H9 (cell line): ENCODE results near the gene BRSK1. TPM values are rescaled to one million over a fixed set of nuclear protein-coding genes. Genes with fewer than 3 reads are reported as not detected.

Source experiments
- DNase-seq: peaks from one replicate; pipeline ENCODE4 v3.0.0-alpha.2; 2017
- H2AFZ ChIP-seq: one replicate; pipeline ENCODE4 v1.6.1; 2013; ENCODE audit warnings: mild to moderate bottlenecking, low read length, control low read depth, moderate library complexity
- H2AK5ac ChIP-seq: 2 replicates; pipeline ENCODE4 v1.6.1; 2013; ENCODE audit warnings: low read length, control low read depth, mixed read lengths; ENCODE audit not compliant: insufficient read length
- H2BK120ac ChIP-seq: one replicate; pipeline ENCODE4 v1.6.1; 2013; ENCODE audit warnings: low read depth, mild to moderate bottlenecking, low read length, control low read depth, inconsistent platforms; ENCODE audit not compliant: poor library complexity, severe bottlenecking
- H2BK12ac ChIP-seq: 2 replicates; pipeline ENCODE4 v1.6.1; 2013; ENCODE audit warnings: low read length, control low read depth, mixed read lengths, low read depth; ENCODE audit not compliant: insufficient read length
- H2BK15ac ChIP-seq: 2 replicates; pipeline ENCODE4 v1.6.1; 2013; ENCODE audit warnings: low read depth, low read length, control low read depth
- H2BK20ac ChIP-seq: one replicate; pipeline ENCODE4 v1.6.1; 2013; ENCODE audit warnings: low read depth, mild to moderate bottlenecking, low read length, control low read depth, inconsistent platforms; ENCODE audit not compliant: poor library complexity, severe bottlenecking
- H2BK5ac ChIP-seq: 2 replicates; pipeline ENCODE4 v1.6.1; 2013; ENCODE audit warnings: low read length, control low read depth, mixed read lengths; ENCODE audit not compliant: insufficient read length
- H3K14ac ChIP-seq: 2 replicates; pipeline ENCODE4 v1.6.1; 2013; ENCODE audit warnings: low read length, control low read depth; ENCODE audit not compliant: insufficient read depth
- H3K18ac ChIP-seq: 2 replicates; pipeline ENCODE4 v1.6.1; 2013; ENCODE audit warnings: low read depth, mild to moderate bottlenecking, mixed read lengths, low read length, control low read depth; ENCODE audit not compliant: insufficient read length
- H3K23ac ChIP-seq: 2 replicates; pipeline ENCODE4 v1.6.1; 2013; ENCODE audit warnings: low read length, control low read depth, mixed read lengths, low read depth; ENCODE audit not compliant: insufficient read length
- H3K23me2 ChIP-seq: 2 replicates; pipeline ENCODE4 v1.6.1; 2013; ENCODE audit warnings: low read depth, mild to moderate bottlenecking, mixed read lengths, low read length, control low read depth; ENCODE audit not compliant: insufficient read length, poor library complexity, severe bottlenecking
- H3K27ac ChIP-seq: 2 replicates; pipeline ENCODE4 v1.5.1; 2013; ENCODE audit warnings: low read length, control low read depth, mixed read lengths, low read depth; ENCODE audit not compliant: insufficient read length
- H3K27me3 ChIP-seq: 2 replicates; pipeline ENCODE4 v1.6.1; 2013; ENCODE audit warnings: low read length, control low read depth, inconsistent platforms; ENCODE audit not compliant: insufficient read depth
- H3K4ac ChIP-seq: 2 replicates; pipeline ENCODE4 v1.6.1; 2013; ENCODE audit warnings: low read depth, mild to moderate bottlenecking, control low read depth, inconsistent platforms, low read length, moderate library complexity
- H3K4me1 ChIP-seq: 2 replicates; pipeline ENCODE4 v1.6.1; 2013; ENCODE audit warnings: low read length, control low read depth, inconsistent platforms; ENCODE audit not compliant: insufficient read depth
- H3K4me2 ChIP-seq: 2 replicates; pipeline ENCODE4 v1.6.1; 2013; ENCODE audit warnings: low read length, control low read depth, mixed read lengths; ENCODE audit not compliant: insufficient read length, insufficient read depth
- H3K56ac ChIP-seq: 2 replicates; pipeline ENCODE4 v1.6.1; 2013; ENCODE audit warnings: low read depth, mild to moderate bottlenecking, mixed read lengths, low read length, control low read depth; ENCODE audit not compliant: insufficient read length
- H3K79me1 ChIP-seq: 2 replicates; pipeline ENCODE4 v1.6.1; 2013; ENCODE audit warnings: low read depth, mild to moderate bottlenecking, moderate library complexity, low read length, control low read depth, inconsistent platforms; ENCODE audit not compliant: insufficient read depth, poor library complexity, severe bottlenecking
- H3K79me2 ChIP-seq: 2 replicates; pipeline ENCODE4 v1.6.1; 2013; ENCODE audit warnings: low read length, control low read depth, inconsistent platforms; ENCODE audit not compliant: insufficient read depth
- H3K9ac ChIP-seq: 2 replicates; pipeline ENCODE4 v1.6.1; 2013; ENCODE audit warnings: low read length, control low read depth, mixed read lengths; ENCODE audit not compliant: insufficient read length; ENCODE audit errors: extremely low read depth
- H3K9me3 ChIP-seq: one replicate; pipeline ENCODE4 v1.6.1; 2013; ENCODE audit warnings: low read depth, low read length, inconsistent platforms; ENCODE audit not compliant: control insufficient read depth
- H3T11ph ChIP-seq: one replicate; pipeline ENCODE4 v1.6.1; 2013; ENCODE audit warnings: mild to moderate bottlenecking, low read length, control low read depth, inconsistent platforms
- H4K20me1 ChIP-seq: one replicate; pipeline ENCODE4 v1.6.1; 2013; ENCODE audit not compliant: control insufficient read depth, insufficient read length, insufficient read depth
- H4K5ac ChIP-seq: 2 replicates; pipeline ENCODE4 v1.6.1; 2013; ENCODE audit warnings: low read depth, mild to moderate bottlenecking, mixed read lengths, low read length, control low read depth; ENCODE audit not compliant: insufficient read length
- H4K8ac ChIP-seq: replicated peaks from 2 replicates; pipeline ENCODE4 v1.6.1; 2013; ENCODE audit warnings: low read length, control low read depth, mixed read lengths, low read depth; ENCODE audit not compliant: insufficient read length
- H4K91ac ChIP-seq: 2 replicates; pipeline ENCODE4 v1.6.1; 2013; ENCODE audit warnings: low read depth, mild to moderate bottlenecking, moderate library complexity, mixed read lengths, low read length, control low read depth; ENCODE audit not compliant: insufficient read length
- H3K27ac Mint-ChIP-seq, 3 experiments: 2 replicates in 2 of 3; 3 replicates in 1 of 3; pipeline ENCODE4 v1.8.0; 2020 to 2021; ENCODE audit warnings: mixed read lengths in 3 of 3, mild to moderate bottlenecking in 1 of 3, moderate library complexity in 1 of 3
- H3K27me3 Mint-ChIP-seq: 2 replicates; pipeline ENCODE4 v1.8.0; 2021; ENCODE audit warnings: low read depth, mild to moderate bottlenecking, moderate library complexity, mixed read lengths
- H3K36me3 Mint-ChIP-seq, 3 experiments: 2 replicates in 2 of 3; 3 replicates in 1 of 3; pipeline ENCODE4 v1.8.0; 2020 to 2021; ENCODE audit warnings: low read depth in 3 of 3, mixed read lengths in 3 of 3; ENCODE audit not compliant: insufficient read depth in 1 of 3
- H3K4me1 Mint-ChIP-seq, 2 experiments: 2 replicates each; pipeline ENCODE4 v1.8.0; 2020; ENCODE audit warnings: mixed read lengths in 2 of 2
- H3K4me3 Mint-ChIP-seq, 2 experiments: 2 replicates in 1 of 2; 3 replicates in 1 of 2; pipeline ENCODE4 v1.8.0; 2020 to 2021; ENCODE audit warnings: mild to moderate bottlenecking in 2 of 2, mixed read lengths in 2 of 2, moderate library complexity in 1 of 2
- H3K9me3 Mint-ChIP-seq, 2 experiments: 2 replicates in 1 of 2; 3 replicates in 1 of 2; pipeline ENCODE4 v1.8.0; 2020; ENCODE audit warnings: mild to moderate bottlenecking in 2 of 2, mixed read lengths in 2 of 2, moderate library complexity in 1 of 2
- CTCF ChIP-seq: fragments of 200-600 bp; sonication (generic); conservative IDR thresholded peaks from 3 replicates; pipeline ENCODE4 v1.8.0; 2021; ENCODE audit warnings: antibody characterized with exemption, mild to moderate bottlenecking
- WGBS: extraction: QIAGEN DNeasy Blood & Tissue Kit; methylation state at CpG from one replicate; pipeline ENCODE4 v1.1.7; 2013; ENCODE audit warnings: missing lambda C conversion rate, low lambda C conversion rate, mixed read lengths; ENCODE audit not compliant: insufficient read length; ENCODE audit errors: extremely low coverage; 5-methylcytosine and 5-hydroxymethylcytosine counted together
- total RNA-seq: library from RNA; stranded (reverse); gene quantifications from 2 replicates; pipeline ENCODE4 v1.2.1, GENCODE V29; 2021

The BRSK1 gene
- total RNA-seq, 1 experiment from 2014 or later: 43.5 TPM

- Histone ChIP-seq H3K27ac (no peak overlapping the region), H3K18ac (no peak overlapping the region), H3K56ac (no peak overlapping the region), H2BK12ac (no peak overlapping the region), H4K20me1 (no peaks in the 10 kb centered on the region), H3K9ac (no peak overlapping the region), H4K5ac (no peak overlapping the region), H3K79me1 (no peaks in the 10 kb centered on the region), H4K8ac (no peak overlapping the region), H3K14ac (no peak overlapping the region), H3K27me3 (no peaks in the 10 kb centered on the region), H2BK5ac (no peak overlapping the region), H2BK15ac (no peak overlapping the region), H3K9me3 (no peaks in the 10 kb centered on the region), H2BK120ac (no peak overlapping the region), H2AFZ (no peak overlapping the region), H3K79me2 (no peaks in the 10 kb centered on the region), H3K4ac (no peak overlapping the region), H3K4me2 (peak overlapping the region; percentile 28), H2BK20ac (no peak overlapping the region), H2AK5ac (no peak overlapping the region), H3K23ac (no peak overlapping the region), H4K91ac (no peak overlapping the region), H3T11ph (no peak overlapping the region), H3K23me2 (peaks cover 7% of the 10 kb centered on the region), H3K4me1 (no peaks in the 10 kb centered on the region; the same call in 1 of the 2 replicates)
- Mint-ChIP-seq H3K4me3 (peak overlapping the region; percentile 72 to 84), H3K27ac (peak overlapping the region; percentile 64 to 87 (median 86); a peak in 3 of 7 replicates), H3K27me3 (no peaks in the 10 kb centered on the region; the same call in 1 of the 2 replicates), H3K4me1 (peaks cover 14 to 27% of the 10 kb centered on the region in 2 experiments), H3K9me3 (no peaks in the 10 kb centered on the region; a peak in 1 of 5 replicates), H3K36me3 (peaks cover 5 to 27% (median 23%) of the 10 kb centered on the region in 3 experiments; a peak in 6 of 7 replicates)
- no peak for TF ChIP-seq CTCF
- WGBS: no CpG with 5 or more reads among the region's 18 CpGs
- DNase-seq: no peak
Measured at GRCh38 chr19:55285229-55285890, 1.6 kb downstream of the BRSK1 start.
